ENCODE data around the gene TMEM234. TPM values are rescaled to one million over a fixed set of nuclear protein-coding genes. Genes with fewer than 3 reads are reported as not detected.
"Not testable (repeated sequence)": the region's sequence is repeated elsewhere in the genome, so short reads cannot be mapped to it uniquely, and the experiment has no call there.

Gene TMEM234
- 18.4 TPM for total RNA-seq
- long read RNA-seq, transcript TMEM234-201 (5 exons, 1,082 nt): major isoform, 5 of 16 reads
- long read RNA-seq, partial matches to known transcripts: 2 of 16 reads
- long read RNA-seq, other reads (novel, unspliced or antisense): 9 of 16 reads

- peak; percentile 96 for DNase-seq (ENCODE audit: low spot score)
These were observed at the start of gene TMEM234, which contains the start of gene EIF3I for GRCh38 chr1:32221980-32222755. TSS of gene TMEM234 (minus strand) at chr1:32222353. CDS start at chr1:32222322, 31 bp downstream. TSS of gene EIF3I (plus strand) at chr1:32222407. CDS start at chr1:32222442, 35 bp downstream.

DNA sequence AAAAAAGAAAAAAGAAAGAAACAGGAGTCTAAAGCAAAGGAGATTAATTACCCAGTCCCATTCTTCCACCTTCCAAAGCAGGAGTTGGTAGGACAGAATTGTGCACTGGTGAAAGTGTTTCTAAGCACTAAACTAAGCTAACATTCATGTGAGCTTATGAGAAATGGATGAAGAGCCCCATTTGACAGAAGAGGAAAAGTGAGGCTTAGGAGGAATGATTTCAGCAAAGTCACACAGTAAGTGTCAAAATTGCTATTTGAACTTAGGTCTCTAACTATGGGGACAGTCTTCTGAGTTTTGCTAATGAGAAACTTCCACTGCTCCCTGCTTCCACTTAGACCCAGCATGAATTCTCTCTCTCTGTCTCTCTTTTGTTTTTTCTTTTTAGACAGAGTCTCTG, 47.6 kb upstream of the TMEM234 start:
- DNase-seq (ENCODE audit: low spot score): no peak

DNA sequence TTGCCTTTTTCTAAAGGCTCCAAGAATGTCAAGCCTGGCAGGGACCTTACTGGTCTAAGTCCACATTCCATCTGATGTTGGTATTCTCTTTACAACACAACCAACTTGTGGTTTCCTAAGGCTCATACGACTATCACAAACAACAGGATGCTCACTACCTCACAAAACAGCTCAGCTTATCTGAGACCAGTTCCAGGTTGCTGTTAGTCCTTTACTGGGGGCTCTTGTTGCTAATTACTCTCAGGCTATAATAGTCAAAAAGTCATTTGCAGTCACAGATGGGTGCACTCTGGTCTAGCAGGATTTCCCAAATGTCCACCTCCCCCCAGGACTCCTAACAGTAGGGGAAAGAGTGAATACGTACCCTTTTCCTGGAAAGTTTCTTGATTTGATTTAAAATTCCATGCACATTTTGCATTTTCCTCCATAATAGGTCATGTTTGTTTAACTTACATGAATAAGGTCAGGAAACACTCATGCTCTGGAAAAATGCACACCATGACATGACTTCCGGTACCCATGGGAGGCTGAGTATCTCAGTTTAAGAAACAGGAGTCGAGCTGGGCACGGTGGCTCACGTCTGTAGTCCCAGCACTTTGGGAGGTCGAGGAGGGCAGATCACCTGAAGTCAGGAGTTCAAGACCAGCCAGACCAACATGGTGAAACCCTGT, 44.9 kb upstream of the TMEM234 start:
- DNase-seq (ENCODE audit: low spot score): no peak

GRCh38 chr1:32265846-32266245, 43.7 kb upstream of the TMEM234 start:
- no peak for DNase-seq (ENCODE audit: low spot score)

GRCh38 chr1:32263744-32264143, 41.6 kb upstream of the TMEM234 start:
- no peak for DNase-seq (ENCODE audit: low spot score)

- not testable (repeated sequence) for DNase-seq (ENCODE audit: low spot score)
These were observed 41.1 kb upstream of the TMEM234 start for GRCh38 chr1:32263236-32263593.

GRCh38 chr1:32257227-32257508, 35.0 kb upstream of the TMEM234 start:
- no peak for DNase-seq (ENCODE audit: low spot score)

DNA sequence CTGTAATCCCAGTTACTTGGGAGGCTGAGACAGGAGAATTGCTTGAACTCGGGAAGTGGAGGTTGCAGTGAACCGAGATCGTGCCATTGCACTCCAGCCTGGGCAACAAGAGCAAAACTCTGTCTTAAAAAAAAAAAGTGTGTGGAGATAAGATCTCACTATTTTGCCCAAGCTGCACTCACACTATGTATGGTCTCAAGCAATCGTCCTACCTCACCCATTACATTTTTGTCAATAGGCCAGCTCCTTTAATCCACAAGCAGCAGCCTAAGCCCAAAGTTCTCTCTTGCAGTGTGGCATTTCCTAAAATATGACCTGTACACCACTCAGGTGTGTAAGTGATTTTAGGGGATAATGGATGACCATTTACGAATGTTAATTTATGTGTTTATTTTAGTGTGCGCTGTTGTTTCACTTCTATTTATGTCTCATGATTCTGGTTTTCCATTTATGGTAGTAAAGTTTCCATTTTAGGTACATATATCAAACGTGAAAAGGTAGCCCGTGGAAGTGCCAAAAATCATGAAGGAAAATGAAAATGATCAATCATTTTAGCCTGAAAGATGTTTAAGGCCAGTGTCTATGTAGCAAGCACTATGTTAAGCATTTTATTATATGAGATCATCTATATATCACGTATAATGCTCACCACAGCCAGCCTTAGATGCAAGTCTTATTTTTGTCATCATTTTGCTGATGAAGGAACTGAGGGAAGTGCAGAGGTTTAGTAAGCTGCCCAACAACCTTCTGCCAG, 34.5 kb upstream of the TMEM234 start:
- DNase-seq (ENCODE audit: low spot score): no peak

GRCh38 chr1:32255072-32256071, 33.2 kb upstream of the TMEM234 start:
- DNase-seq (ENCODE audit: low spot score): no peak

GRCh38 chr1:32250893-32251716, 29.0 kb upstream of the TMEM234 start, which contains the start of gene LCK:
TSS of gene LCK (plus strand) at chr1:32251265. CDS start at chr1:32274330, 23,065 bp downstream.
- DNase-seq (ENCODE audit: low spot score): no peak

DNA sequence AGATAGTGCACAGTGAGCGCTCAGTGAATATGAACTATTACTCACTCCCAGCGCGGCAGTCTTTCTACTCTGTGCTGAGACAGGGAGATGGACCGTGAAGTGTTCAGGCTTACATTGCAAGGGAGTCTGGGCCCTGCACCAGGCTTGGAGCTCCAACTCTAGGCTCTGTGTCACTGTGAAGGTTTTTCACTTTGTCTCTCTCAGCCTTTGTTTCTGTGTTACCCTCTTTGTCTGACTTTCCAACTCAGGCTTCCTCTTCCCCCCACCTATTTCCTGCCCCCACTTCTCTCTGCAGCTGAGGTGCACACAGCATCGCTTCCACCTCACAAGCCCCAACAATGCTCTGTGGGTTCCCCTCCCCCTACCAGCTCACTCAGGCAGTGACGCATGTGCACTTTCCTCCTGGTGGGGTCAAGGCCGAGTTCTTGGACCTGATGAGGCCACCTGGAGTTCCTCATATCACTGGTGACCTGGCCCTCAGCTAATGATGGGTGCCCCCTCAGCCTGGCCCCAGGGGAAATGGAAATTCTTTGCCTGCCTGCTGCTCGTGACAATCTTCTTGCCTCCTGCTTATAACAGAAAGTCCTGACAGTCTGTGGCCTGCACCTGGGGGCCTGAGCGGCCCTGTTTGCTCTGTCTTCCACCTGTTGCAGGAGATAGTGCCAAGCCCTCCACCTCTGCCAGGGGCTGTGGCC, 27.8 kb upstream of the TMEM234 start:
- DNase-seq (ENCODE audit: low spot score): no peak

GRCh38 chr1:32247983-32248889, 26.1 kb upstream of the TMEM234 start:
- peak; percentile 94 for DNase-seq (ENCODE audit: low spot score)

DNA sequence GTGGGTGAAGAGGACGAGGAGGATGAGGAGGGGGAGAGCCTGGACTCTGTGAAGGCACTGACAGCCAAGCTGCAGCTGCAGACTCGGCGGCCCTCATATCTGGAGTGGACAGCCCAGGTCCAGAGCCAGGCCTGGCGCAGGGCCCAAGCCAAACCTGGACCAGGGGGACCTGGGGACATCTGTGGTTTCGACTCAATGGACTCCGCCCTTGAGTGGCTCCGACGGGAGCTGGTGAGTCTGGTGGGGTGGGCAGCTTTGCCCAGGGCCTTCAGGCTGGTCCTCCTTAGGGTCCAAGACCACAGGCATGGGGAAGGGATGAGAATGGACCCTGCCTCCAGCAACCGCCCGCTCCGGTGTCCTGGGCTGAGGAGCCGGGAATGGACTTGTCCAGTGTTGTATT, 25.3 kb upstream of the TMEM234 start:
- DNase-seq (ENCODE audit: low spot score): no peak

GRCh38 chr1:32246888-32247273, 24.7 kb upstream of the TMEM234 start, which contains the start of gene FAM167B:
TSS of gene FAM167B (plus strand) at chr1:32247222. CDS start at chr1:32247422, 200 bp downstream.
- DNase-seq (ENCODE audit: low spot score): no peak

GRCh38 chr1:32242341-32242851, 20.2 kb upstream of the TMEM234 start:
- DNase-seq (ENCODE audit: low spot score): no peak

GRCh38 chr1:32241001-32241763, 19.0 kb upstream of the TMEM234 start:
- DNase-seq (ENCODE audit: low spot score): peak; percentile 92
